VCaP (cell line): ENCODE measurements around the gene MUC6.

Experiments used
- H3K27ac ChIP-seq: fragments of 450-650 bp; 2 replicates; pipeline ENCODE4 v1.5.1; 2017
- TF ChIP-seq, protein P1 (sequence below): fragments of 450-650 bp; conservative IDR thresholded peaks from 2 replicates; pipeline ENCODE4 v1.5.1; 2017; ENCODE audit warnings: mild to moderate bottlenecking, moderate library complexity

The MUC6 gene

DNA sequence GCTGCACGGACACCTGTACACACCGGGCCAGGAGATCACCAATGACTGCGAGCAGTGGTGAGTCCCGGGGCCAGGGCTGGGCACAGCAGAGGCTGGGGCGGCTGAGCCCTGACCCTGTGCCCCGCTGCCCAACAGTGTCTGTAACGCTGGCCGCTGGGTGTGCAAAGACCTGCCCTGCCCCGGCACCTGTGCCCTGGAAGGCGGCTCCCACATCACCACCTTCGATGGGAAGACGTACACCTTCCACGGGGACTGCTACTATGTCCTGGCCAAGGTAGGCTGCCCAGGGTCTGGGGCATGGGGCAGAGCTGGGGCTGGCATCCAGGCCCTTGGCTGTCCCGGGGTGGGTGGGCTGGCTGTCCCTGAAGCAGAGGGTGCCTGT, 45.8 kb upstream of the MUC6 start:
- H3K27ac ChIP-seq: no peak overlapping the region
- TF ChIP-seq, protein P1, sequence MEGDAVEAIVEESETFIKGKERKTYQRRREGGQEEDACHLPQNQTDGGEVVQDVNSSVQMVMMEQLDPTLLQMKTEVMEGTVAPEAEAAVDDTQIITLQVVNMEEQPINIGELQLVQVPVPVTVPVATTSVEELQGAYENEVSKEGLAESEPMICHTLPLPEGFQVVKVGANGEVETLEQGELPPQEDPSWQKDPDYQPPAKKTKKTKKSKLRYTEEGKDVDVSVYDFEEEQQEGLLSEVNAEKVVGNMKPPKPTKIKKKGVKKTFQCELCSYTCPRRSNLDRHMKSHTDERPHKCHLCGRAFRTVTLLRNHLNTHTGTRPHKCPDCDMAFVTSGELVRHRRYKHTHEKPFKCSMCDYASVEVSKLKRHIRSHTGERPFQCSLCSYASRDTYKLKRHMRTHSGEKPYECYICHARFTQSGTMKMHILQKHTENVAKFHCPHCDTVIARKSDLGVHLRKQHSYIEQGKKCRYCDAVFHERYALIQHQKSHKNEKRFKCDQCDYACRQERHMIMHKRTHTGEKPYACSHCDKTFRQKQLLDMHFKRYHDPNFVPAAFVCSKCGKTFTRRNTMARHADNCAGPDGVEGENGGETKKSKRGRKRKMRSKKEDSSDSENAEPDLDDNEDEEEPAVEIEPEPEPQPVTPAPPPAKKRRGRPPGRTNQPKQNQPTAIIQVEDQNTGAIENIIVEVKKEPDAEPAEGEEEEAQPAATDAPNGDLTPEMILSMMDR: no peak

GRCh38 chr11:1081601-1082311, 45.2 kb upstream of the MUC6 start:
- TF ChIP-seq, protein P1: no peak
- H3K27ac ChIP-seq: no peak overlapping the region

DNA sequence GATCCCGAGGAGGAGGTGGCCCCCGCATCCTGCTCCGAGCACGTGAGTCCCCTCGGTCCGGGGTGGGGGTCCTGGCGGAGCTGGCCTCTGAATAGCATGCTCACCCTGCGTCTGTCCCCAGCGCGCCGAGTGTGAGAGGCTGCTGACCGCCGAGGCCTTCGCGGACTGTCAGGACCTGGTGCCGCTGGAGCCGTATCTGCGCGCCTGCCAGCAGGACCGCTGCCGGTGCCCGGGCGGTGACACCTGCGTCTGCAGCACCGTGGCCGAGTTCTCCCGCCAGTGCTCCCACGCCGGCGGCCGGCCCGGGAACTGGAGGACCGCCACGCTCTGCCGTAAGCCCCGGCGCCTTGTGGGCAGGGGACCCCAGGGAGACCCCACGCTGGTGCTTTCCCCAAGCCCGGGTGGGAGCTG, 41.7 kb upstream of the MUC6 start:
- no peak overlapping the region for H3K27ac ChIP-seq
- TF ChIP-seq, protein P1: no peak

DNA sequence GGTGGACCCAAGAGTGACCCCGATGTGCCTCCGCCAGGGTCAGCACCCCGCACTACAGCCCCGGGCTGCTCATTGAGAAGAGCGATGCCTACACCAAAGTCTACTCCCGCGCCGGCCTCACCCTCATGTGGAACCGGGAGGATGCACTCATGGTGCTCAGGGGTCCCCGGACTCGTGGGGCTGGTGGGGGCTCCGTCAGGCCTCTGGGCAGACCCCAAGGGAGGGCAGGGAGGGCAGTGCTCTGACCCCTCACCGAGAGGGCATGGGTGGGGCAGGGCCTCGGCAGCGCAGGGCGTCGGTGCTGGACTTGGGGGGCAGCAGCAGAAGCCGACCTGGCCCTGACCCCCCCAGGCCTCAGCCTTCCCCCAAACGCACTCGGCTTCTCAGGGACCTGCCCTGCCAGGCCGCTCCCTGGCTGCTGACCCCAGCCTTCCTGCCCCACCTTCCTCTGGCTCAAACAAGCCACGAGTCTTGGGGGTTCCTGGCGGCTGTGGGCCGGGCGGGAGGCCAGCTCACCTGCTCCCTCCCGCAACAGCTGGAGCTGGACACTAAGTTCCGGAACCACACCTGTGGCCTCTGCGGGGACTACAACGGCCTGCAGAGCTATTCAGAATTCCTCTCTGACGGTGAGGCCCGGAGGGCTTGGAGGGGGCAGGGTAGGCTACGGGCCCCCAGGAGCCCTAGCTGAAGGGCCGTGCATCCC, 41.0 kb upstream of the MUC6 start:
- TF ChIP-seq, protein P1: no peak
- H3K27ac ChIP-seq: no peak overlapping the region

DNA sequence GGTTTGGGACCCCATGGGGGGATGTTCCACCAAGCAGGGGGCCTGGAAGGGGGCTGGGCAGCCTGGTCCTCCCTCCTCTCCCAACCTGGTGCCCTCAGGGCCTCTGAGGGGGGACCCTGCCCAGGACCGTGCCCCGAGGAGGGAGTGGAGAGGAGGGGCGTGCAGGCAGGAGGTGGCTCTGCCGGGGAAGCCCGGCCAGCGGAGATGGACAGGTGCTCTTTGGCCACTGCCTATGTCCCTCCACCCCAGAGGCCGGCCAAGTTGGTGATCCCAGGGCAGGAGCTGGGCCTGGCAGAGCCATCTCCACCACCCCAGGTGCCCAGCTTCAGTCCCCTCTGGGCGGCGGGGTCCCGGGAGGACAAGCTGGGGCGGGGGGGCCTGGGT, 40.5 kb upstream of the MUC6 start:
- no peak overlapping the region for H3K27ac ChIP-seq
- TF ChIP-seq, protein P1: no peak

DNA sequence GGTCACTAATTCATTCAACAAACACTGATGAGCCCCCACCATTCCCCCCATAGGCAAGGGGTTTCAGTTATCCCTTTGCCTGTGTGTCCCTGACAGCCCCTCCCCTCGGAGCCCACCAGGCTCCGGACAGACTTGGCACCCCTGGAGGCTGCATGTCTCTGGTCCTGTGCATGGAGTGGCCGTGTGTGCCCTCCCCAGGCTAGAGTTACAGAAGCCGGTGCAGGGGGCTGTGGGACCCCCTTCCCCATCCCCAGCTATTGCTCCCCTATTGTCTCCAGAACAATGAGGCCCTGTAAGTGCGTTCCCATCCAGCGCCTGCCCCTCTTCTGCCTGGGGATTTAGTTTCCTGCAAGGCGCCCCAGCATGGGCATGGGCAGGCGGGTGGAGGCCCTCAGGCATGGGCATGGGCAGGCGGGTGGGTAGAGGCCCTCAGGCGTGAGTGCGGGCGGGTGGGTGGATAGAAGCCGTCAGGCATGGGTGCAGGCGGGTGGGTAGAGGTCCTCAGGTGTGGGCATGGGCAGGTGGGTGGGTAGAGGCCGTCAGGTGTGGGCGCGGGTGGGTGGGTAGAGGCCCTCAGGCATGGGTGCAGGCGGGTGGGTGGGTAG, 39.6 kb upstream of the MUC6 start:
- no peak overlapping the region for H3K27ac ChIP-seq
- TF ChIP-seq, protein P1: no peak

GRCh38 chr11:1075341-1075911, 38.9 kb upstream of the MUC6 start:
- TF ChIP-seq, protein P1: no peak
- no peak overlapping the region for H3K27ac ChIP-seq
